Lower leg skin (tissue), 3 donors: ENCODE data around the gene APOA1.

Source experiments
- CTCF ChIP-seq, 3 donors: fragments of 450-650 bp; IDR thresholded peaks; one replicate each; pipeline ENCODE4 v1.5.1; 2016; ENCODE audit warnings: antibody characterized with exemption in 3 of 3, mild to moderate bottlenecking in 3 of 3, moderate library complexity in 2 of 3
- POLR2A ChIP-seq, 2 donors: fragments of 450-650 bp; IDR thresholded peaks; one replicate each; pipeline ENCODE4 v1.6.1; 2016 to 2017; ENCODE audit warnings: antibody characterized with exemption in 2 of 2, mild to moderate bottlenecking in 1 of 2, moderate library complexity in 1 of 2

GRCh38 chr11:116812109-116812508, 25.3 kb downstream of the APOA1 start:
- no peak for TF ChIP-seq POLR2A (IDR thresholded peaks at IDR 0.05)
- TF ChIP-seq CTCF (IDR thresholded peaks at IDR 0.05) = no peak
